GM19193 (cell line): ENCODE measurements around the gene DYNLT1.

Source experiments
- POLR2A ChIP-seq: IDR thresholded peaks from 4 replicates; pipeline ENCODE4 v1.6.1; 2011; ENCODE audit not compliant: insufficient read depth, insufficient read length; ENCODE audit errors: extremely low read depth

Gene DYNLT1

GRCh38 chr6:158648682-158649131, 4.2 kb upstream of the DYNLT1 start:
- TF ChIP-seq POLR2A, result no peak

- no peak for TF ChIP-seq POLR2A
Measured at GRCh38 chr6:158647501-158647900, 3.0 kb upstream of the DYNLT1 start.

- TF ChIP-seq POLR2A, result no peak
Measured at GRCh38 chr6:158646023-158646910, 1.7 kb upstream of the DYNLT1 start.

GRCh38 chr6:158645064-158646022, 800 bp upstream of the DYNLT1 start:
- TF ChIP-seq POLR2A, result no peak

GRCh38 chr6:158643836-158644230, 710 bp downstream of the DYNLT1 start:
- TF ChIP-seq POLR2A, result no peak

- TF ChIP-seq POLR2A, result no peak
Measured at GRCh38 chr6:158642097-158642601, 2.4 kb downstream of the DYNLT1 start.

- TF ChIP-seq POLR2A, result no peak
Measured at GRCh38 chr6:158640519-158640918, 4.0 kb downstream of the DYNLT1 start.

GRCh38 chr6:158639056-158639455, 5.5 kb downstream of the DYNLT1 start:
- TF ChIP-seq POLR2A, result no peak

GRCh38 chr6:158638324-158638854, 6.2 kb downstream of the DYNLT1 start:
- no peak for TF ChIP-seq POLR2A

GRCh38 chr6:158636778-158637177, 7.8 kb downstream of the DYNLT1 start:
- TF ChIP-seq POLR2A, result no peak

GRCh38 chr6:158635427-158636073, 9.0 kb downstream of the DYNLT1 start:
- TF ChIP-seq POLR2A, result no peak

- TF ChIP-seq POLR2A, result no peak
Measured at GRCh38 chr6:158634695-158635426, 9.7 kb downstream of the DYNLT1 start.

- no peak for TF ChIP-seq POLR2A
Measured at GRCh38 chr6:158633127-158633526, 11.4 kb downstream of the DYNLT1 start.
